GM18873 (cell line): ENCODE data around the gene ASIC3.

Experiments used
- ATAC-seq: cut with Tn5 transposase; IDR thresholded peaks from one replicate; pipeline ENCODE4 v1.9.1; 2021; ENCODE audit warnings: mild to moderate bottlenecking, moderate library complexity, moderate number of reproducible peaks; ENCODE audit not compliant: unreplicated experiment, low FRiP score

The ASIC3 gene

DNA sequence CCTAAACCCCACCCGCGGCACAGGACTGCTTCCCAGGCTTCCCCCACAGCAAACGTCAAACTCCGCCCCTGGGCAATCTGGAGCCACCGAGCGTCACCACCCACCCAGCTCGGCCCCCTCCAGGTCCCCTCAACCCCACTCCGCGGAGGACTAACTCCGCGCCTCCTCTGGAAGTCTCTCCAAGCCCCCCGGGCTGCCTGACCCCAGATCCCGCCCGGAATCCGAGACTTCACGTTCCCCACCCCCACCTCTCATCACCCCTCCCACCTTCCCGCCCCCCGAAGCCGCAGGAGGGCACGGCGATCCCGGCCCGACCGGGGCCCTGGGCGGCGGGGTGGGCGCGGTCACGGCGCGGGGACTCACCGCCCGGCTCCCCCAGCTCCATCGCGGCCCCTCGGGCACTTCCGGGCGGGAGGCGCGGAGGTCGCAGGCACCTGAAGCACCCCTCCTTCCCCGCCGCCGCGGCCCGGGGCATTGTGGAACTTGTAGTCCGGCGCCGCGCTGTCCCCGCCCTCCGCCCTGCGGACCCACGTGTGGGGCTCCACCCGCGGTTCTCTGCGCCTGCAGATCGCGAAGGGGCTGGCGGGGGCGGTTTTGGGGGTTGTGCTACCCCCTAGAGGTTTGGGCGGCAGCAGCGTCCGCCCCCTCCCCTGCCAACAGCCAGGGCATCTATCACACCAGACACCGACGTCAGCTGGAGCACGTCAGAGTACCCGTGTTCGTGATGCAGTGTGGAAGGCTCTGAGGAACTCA, 34.9 kb downstream of the ASIC3 start, which contains the start of gene TMUB1:
Gene TMUB1, minus strand, starts transcription at position 423 of the 753 bp plus-strand sequence. CDS start 930 bp downstream, outside the sequence.
- ATAC-seq = peak; percentile 37

DNA sequence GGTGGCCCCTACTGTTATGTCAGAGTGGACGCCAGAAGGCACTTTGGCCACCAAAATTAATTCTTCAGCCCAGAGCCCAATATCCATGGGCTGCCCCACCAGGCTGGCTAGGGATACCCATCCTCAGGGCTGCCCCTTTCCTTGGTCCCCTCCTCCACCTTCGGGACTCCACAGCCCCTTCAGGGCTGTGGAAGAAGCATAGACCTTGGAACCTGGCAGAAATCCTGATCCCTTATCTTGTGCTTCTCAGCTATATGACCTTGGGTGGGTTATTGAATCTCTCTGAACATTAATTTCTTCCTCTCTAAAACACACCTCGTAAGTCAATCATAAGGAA, 35.5 kb downstream of the ASIC3 start:
- ATAC-seq = no peak

- no peak for ATAC-seq
Measured at GRCh38 chr7:151085329-151085690, 37.0 kb downstream of the ASIC3 start.

- ATAC-seq = no peak
Measured at GRCh38 chr7:151085691-151086620, 37.6 kb downstream of the ASIC3 start, which contains the start of gene AGAP3. Gene AGAP3, plus strand, starts transcription at chr7:151086475. Its CDS starts 267 bp downstream, at chr7:151086742.

GRCh38 chr7:151086802-151087244, 38.5 kb downstream of the ASIC3 start:
- ATAC-seq = no peak

DNA sequence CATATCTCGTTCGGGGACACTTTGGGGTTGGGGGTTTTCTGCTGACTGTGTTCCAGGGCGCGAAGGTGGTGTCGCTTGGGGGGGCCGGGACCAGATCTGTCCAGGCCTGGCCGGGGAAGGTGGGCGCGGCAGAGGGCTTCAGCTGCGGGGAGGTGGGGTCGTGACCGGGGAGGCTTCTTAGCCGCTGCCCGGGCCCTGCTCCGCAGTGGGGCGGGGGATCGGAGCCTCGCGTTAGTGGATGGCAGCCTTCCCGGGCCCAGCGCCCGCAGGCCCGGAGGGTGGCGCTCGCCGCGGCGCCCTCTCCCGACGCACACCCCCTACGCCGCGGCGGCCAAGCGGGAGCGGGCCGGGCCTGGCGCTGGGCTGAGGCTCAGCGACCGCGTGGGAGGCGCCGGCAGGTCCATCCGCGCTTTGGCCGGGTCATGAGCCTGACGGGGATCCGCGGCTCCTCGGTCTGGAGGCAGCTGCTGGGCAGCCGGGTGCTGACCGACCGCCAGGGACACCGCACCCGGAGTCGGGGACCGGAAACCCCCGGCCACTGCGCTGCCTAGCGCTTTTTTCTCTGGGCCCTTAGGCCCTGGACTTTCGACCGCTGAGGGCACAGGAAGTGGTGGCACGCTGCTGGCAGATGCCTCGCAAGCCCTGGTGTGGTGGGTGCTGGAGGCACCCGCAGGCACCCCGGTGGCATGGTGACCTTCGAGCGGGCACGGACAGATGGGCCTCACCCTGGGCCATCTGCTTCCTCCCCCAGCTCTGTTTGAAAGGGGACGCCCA, 39.1 kb downstream of the ASIC3 start:
- peak; percentile 27 for ATAC-seq

GRCh38 chr7:151088019-151088855, 39.9 kb downstream of the ASIC3 start:
- ATAC-seq = no peak

- no peak for ATAC-seq
Measured at GRCh38 chr7:151088856-151089699, 40.7 kb downstream of the ASIC3 start.

DNA sequence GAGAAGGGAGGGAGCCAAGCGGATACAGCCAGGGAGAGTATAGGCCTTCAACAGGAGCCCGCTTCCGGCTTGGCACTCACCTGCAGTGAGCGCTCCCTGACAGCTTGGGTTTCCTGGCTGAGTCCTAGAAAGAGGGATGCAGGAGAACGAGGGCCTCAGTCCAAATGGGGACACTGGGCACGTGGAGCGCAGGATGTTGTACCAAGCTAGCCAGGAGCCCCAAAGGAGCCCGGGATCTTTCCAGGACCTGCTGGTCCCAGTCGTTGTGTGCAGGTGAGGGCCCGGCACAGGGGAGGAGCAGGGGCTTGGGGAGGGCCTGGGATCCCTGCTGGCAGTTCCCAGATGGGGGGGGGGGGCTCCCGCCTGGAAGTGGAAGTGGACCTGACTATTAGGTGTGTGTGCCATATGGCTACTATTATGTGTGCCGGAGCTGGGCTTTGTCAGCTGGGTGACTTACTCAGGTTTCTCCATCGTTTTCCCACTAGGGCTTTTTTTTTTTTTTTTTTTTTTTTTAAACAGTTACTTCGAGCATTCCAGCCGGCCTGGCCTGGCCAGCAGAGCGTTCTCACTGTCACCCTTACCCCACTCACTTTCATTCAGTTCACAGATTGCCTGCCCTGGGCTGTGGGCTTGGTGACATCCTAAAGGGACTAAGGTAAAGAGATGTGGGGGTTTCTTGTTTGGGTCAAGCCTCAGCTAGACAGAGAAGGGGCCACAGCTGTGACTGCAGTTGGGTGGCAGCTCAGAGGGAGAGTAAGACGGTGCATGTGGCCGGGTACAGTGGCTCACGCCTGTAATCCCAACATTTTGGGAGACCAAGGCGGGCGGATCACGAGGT, 41.8 kb downstream of the ASIC3 start:
- ATAC-seq = no peak

DNA sequence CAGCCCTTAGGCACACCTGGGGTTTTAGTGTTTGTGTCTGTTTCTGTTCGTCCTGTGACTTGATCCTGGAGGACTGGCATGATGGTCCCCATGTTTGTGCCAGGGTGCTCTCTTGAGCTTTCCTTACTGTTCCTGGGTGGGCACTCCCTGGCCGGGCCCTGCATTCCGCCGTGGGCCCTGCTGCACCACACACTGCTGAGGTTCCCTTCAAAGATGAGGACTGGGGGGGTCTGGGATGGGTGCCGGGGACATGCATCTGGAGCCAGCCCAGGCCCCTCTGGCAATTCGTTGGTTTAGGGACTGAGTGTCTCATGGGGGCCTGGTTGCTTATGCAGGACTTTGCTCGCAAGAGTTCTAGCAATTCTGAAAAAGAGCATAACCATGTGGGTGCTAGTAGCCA, 42.7 kb downstream of the ASIC3 start:
- ATAC-seq = no peak

DNA sequence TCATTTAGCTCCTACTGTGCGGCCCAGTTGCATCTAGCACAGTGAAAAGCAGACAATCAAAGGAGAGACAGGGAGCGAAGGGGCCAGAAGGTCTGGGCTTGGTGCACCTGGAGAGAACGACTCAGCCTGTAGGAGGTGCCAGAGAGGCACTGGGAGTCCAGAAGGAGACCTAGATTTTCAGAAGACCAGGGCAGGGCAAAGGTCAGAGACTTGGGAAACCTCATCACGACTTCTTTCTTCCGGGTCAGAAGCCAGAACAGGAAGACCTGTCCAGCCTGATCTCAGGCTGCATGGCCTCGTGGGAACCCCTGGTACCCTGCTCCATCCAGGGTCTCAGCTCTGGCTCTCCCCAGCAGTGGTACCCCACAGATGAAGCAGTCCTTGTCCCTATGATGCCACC, 43.1 kb downstream of the ASIC3 start:
- ATAC-seq = no peak

DNA sequence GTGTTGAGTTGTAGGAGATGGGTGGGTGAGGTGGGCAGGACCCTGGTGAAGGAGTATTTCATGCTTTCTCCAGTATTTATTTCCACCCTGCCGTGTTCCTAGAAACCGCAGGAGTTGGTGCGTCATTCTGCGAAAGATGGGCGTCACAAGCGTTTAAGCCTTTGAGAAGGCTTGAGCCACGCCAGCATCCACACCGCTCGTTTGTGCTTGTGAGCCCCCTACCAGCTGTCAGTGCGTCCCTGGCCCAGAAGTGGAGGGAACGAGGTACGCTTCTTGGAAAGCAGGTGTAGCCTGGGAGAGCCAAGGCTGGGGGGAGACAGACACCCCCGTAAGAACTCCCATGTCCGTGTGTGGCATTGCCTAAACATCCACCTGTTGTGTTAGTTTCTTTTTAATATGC, 43.7 kb downstream of the ASIC3 start:
- no peak for ATAC-seq

- no peak for ATAC-seq
Measured at GRCh38 chr7:151093748-151094147, 45.4 kb downstream of the ASIC3 start.

DNA sequence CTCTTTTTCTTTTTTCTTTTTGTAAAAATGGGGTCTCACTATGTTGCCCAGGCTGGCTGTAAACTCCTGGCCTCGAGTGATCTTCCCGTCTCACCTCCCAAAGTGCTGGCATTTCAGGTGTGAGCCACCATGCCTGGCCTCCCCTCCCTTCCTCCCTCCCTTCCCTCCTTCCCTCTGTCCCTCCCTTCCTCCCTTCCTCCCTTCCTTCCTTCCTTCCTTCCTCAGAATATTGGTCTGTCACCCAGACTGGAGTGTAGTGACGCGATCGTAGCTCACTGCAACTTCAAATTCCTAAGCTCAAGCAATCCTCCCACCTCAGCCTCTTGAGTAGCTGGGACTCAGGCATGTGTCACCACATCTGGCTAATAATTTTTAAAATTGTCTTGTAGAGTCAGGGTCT, 46.3 kb downstream of the ASIC3 start:
- no peak for ATAC-seq

- ATAC-seq = no peak
Measured at GRCh38 chr7:151095123-151095797, 46.9 kb downstream of the ASIC3 start.

GRCh38 chr7:151095828-151096475, 47.6 kb downstream of the ASIC3 start:
- no peak for ATAC-seq
